IPS-15b (cell line): ENCODE data around the gene HADHB.
"Not testable (repeated sequence)": the region's sequence is repeated elsewhere in the genome, so short reads cannot be mapped to it uniquely, and the experiment has no call there.

ENCODE experiments used
- H3K27me3 ChIP-seq: one replicate; pipeline ENCODE4 v1.6.1; 2013; ENCODE audit warnings: low read length; ENCODE audit not compliant: control insufficient read depth, insufficient read depth
- H3K36me3 ChIP-seq: one replicate; pipeline ENCODE4 v1.6.1; 2013; ENCODE audit warnings: low read length; ENCODE audit not compliant: control insufficient read depth, insufficient read depth
- H3K4me1 ChIP-seq: one replicate; pipeline ENCODE4 v1.6.1; 2013; ENCODE audit warnings: mild to moderate bottlenecking, low read length; ENCODE audit not compliant: control insufficient read depth, insufficient read depth
- H3K4me3 ChIP-seq: one replicate; pipeline ENCODE4 v1.5.1; 2013; ENCODE audit warnings: low read depth, low read length
- H3K9ac ChIP-seq: one replicate; pipeline ENCODE4 v1.6.1; 2013; ENCODE audit warnings: low read depth, mild to moderate bottlenecking, low read length
- H3K9me3 ChIP-seq: one replicate; pipeline ENCODE4 v1.6.1; 2013; ENCODE audit warnings: mild to moderate bottlenecking, low read length; ENCODE audit not compliant: control insufficient read depth, insufficient read depth

HADHB gene

GRCh38 chr2:26249625-26250024 lies 4.9 kb downstream of the HADHB start:
- Histone ChIP-seq H3K36me3 (no peaks in the 10 kb centered on the region), H3K4me3 (no peak overlapping the region), H3K27me3 (no peaks in the 10 kb centered on the region), H3K9ac (no peak overlapping the region), H3K4me1 (no peaks in the 10 kb centered on the region), H3K9me3 (no peaks in the 10 kb centered on the region)

DNA sequence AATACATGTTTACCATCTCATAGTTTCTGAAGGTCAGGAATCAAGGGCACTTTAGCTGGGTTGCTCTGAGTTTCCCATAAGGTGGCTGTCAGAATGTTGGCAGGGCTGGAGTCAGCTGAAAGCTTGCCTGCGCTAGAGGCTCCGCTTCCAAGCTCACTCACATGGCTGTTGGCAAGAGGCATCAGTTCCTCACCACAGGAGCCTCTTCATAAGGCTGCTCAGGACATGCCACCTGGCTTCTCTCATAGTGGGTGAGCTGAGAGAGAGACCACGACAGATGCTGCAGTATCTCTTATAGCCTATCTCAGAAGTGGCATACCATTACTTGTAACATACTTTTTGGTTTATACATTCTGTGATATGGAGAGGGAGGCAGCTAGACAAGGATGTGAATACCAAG lies 7.2 kb downstream of the HADHB start:
- no peaks in the 10 kb centered on the region for H3K27me3 ChIP-seq
- no peak overlapping the region for H3K4me3 ChIP-seq
- H3K9ac ChIP-seq, result no peak overlapping the region
- H3K4me1 ChIP-seq, result no peaks in the 10 kb centered on the region
- no peaks in the 10 kb centered on the region for H3K9me3 ChIP-seq
- no peaks in the 10 kb centered on the region for H3K36me3 ChIP-seq

- no peaks in the 10 kb centered on the region for H3K4me1 ChIP-seq
- no peaks in the 10 kb centered on the region for H3K9me3 ChIP-seq
- H3K27me3 ChIP-seq, result no peaks in the 10 kb centered on the region
- H3K36me3 ChIP-seq, result no peaks in the 10 kb centered on the region
- H3K9ac ChIP-seq, result no peak overlapping the region
- H3K4me3 ChIP-seq, result no peak overlapping the region
Observed at GRCh38 chr2:26255759-26256384, 11.1 kb downstream of the HADHB start.

DNA sequence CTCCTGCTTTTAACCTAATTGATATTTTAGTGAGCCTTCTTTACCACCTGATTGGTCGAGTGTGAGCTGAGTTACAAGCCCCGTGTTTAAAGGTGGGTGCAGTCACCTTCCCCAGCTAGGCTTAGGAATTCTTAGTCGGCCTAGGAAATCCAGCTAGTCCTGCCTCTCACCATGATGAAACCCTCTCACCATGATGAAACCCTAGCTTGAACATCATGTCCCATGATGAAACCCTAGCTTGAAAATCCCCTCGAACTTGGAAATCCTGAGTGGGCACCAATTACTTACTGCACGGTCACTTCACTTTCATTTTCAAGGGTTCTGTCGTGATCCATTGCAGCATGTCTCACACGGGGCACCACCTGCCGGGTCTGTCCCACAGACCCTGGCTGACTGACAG lies 14.1 kb downstream of the HADHB start:
- not testable (repeated sequence) for H3K36me3 ChIP-seq, H3K4me3 ChIP-seq, H3K9me3 ChIP-seq, H3K27me3 ChIP-seq, H3K4me1 ChIP-seq, H3K9ac ChIP-seq

GRCh38 chr2:26268213-26268612 lies 23.5 kb downstream of the HADHB start:
- Histone ChIP-seq H3K9ac (no peak overlapping the region), H3K9me3 (no peaks in the 10 kb centered on the region), H3K4me3 (no peak overlapping the region), H3K4me1 (no peaks in the 10 kb centered on the region), H3K27me3 (no peaks in the 10 kb centered on the region), H3K36me3 (no peaks in the 10 kb centered on the region)

- not testable (repeated sequence) for H3K9me3 ChIP-seq, H3K9ac ChIP-seq, H3K27me3 ChIP-seq, H3K4me3 ChIP-seq, H3K36me3 ChIP-seq, H3K4me1 ChIP-seq
Observed at GRCh38 chr2:26268670-26269385, 24.1 kb downstream of the HADHB start.

GRCh38 chr2:26269571-26270158 lies 24.9 kb downstream of the HADHB start:
- H3K36me3 ChIP-seq, result no peaks in the 10 kb centered on the region
- no peaks in the 10 kb centered on the region for H3K4me1 ChIP-seq
- no peak overlapping the region for H3K9ac ChIP-seq
- H3K9me3 ChIP-seq, result no peaks in the 10 kb centered on the region
- H3K27me3 ChIP-seq, result no peaks in the 10 kb centered on the region
- H3K4me3 ChIP-seq, result no peak overlapping the region

DNA sequence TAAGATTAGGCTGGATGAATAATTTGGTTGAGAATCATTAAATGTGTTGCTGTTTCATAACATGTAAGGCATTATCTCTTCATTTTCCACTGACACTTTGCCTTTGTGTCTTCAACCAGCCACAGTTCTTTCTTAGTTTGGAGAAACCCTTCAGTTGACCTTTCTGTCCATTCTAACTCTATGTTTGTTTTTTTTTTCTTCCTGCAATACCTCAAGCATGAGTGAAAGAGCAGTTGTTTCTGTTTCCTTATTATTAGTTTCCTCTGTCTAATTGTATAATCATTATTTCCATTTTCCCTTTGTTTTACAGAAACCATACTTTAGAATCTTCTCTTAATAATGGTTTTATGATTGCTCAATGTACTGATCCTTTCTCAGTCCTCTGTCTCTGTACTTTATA lies 25.6 kb downstream of the HADHB start:
- H3K9me3 ChIP-seq, result no peaks in the 10 kb centered on the region
- H3K4me3 ChIP-seq, result no peak overlapping the region
- H3K36me3 ChIP-seq, result no peaks in the 10 kb centered on the region
- H3K4me1 ChIP-seq, result no peaks in the 10 kb centered on the region
- H3K9ac ChIP-seq, result no peak overlapping the region
- H3K27me3 ChIP-seq, result no peaks in the 10 kb centered on the region

- Histone ChIP-seq H3K36me3 (no peaks in the 10 kb centered on the region), H3K9me3 (no peaks in the 10 kb centered on the region), H3K27me3 (no peaks in the 10 kb centered on the region), H3K4me3 (no peak overlapping the region), H3K9ac (no peak overlapping the region), H3K4me1 (no peaks in the 10 kb centered on the region)
Observed at GRCh38 chr2:26273501-26273900, 28.8 kb downstream of the HADHB start.

DNA sequence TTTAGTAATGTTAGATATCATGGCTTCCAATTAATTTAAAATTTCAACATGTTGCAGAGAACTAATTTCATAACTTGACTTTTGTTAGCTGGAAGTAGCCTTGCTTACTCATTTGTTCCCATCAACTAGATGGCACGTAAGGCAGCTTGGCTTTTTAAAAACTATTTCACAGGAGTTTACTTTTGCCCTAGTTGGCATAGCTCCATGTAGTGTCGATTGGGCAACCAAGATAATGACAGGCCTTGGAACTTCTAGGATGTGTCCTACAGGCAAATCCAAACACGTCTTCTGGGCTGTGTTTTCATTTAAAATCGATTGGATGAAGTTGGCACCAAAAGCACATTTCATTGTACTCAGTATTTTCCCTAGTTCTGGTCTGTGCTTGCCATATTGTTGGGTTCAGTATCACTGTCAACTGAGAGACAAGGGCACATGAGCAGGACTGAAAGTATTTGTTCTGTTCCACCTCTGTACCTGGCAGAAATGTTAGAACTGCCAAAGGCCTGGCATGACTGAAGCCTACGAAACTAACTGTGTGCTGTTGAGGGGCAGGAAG lies 29.4 kb downstream of the HADHB start:
- H3K9me3 ChIP-seq, result no peaks in the 10 kb centered on the region
- H3K36me3 ChIP-seq, result no peaks in the 10 kb centered on the region
- no peak overlapping the region for H3K9ac ChIP-seq
- no peaks in the 10 kb centered on the region for H3K27me3 ChIP-seq
- no peak overlapping the region for H3K4me3 ChIP-seq
- no peaks in the 10 kb centered on the region for H3K4me1 ChIP-seq

GRCh38 chr2:26276484-26277227 lies 31.9 kb downstream of the HADHB start:
- Histone ChIP-seq H3K9ac (no peak overlapping the region), H3K4me1 (no peaks in the 10 kb centered on the region), H3K9me3 (no peaks in the 10 kb centered on the region), H3K4me3 (no peak overlapping the region), H3K36me3 (no peaks in the 10 kb centered on the region), H3K27me3 (no peaks in the 10 kb centered on the region)
